Inferior parietal cortex (tissue), 1 donor: ENCODE measurements around the gene NAA40.
"Not testable (repeated sequence)": the region's sequence is repeated elsewhere in the genome, so short reads cannot be mapped to it uniquely, and the experiment has no call there.

ENCODE experiments used
- DNase-seq: peaks from one replicate; pipeline ENCODE4 v3.0.0-alpha.2; 2016; ENCODE audit errors: extremely low spot score

The NAA40 gene

GRCh38 chr11:63937713-63938478 is 906 bp upstream of the NAA40 start:
- no peak for DNase-seq

GRCh38 chr11:63939397-63939891 is 642 bp downstream of the NAA40 start:
- DNase-seq = no peak

GRCh38 chr11:63940786-63941185 is 2.0 kb downstream of the NAA40 start:
- no peak for DNase-seq

DNA sequence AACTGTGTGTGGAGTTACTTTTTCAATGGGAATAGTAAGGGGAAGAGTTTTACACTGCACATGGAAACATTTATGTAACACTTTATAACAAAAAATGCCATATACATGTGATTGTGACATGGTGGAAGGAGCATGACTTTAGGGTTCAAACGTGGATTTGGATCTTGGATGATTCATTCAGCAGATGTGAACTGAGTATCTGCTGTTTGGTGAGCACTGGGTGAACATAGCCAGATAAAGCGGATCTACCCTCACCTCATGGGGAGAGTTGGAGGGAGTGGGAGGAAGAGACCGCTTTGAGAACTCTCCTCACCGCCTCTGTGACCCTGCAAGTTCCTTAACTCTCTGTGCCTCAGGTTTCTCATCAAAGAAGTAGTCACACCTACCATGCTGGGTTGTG is 3.1 kb downstream of the NAA40 start:
- DNase-seq = no peak

- no peak for DNase-seq
Observed at GRCh38 chr11:63942803-63943202, 4.0 kb downstream of the NAA40 start.

GRCh38 chr11:63944987-63945386 is 6.2 kb downstream of the NAA40 start:
- DNase-seq = no peak

GRCh38 chr11:63945477-63946163 is 6.8 kb downstream of the NAA40 start:
- peak; percentile 85 for DNase-seq

DNA sequence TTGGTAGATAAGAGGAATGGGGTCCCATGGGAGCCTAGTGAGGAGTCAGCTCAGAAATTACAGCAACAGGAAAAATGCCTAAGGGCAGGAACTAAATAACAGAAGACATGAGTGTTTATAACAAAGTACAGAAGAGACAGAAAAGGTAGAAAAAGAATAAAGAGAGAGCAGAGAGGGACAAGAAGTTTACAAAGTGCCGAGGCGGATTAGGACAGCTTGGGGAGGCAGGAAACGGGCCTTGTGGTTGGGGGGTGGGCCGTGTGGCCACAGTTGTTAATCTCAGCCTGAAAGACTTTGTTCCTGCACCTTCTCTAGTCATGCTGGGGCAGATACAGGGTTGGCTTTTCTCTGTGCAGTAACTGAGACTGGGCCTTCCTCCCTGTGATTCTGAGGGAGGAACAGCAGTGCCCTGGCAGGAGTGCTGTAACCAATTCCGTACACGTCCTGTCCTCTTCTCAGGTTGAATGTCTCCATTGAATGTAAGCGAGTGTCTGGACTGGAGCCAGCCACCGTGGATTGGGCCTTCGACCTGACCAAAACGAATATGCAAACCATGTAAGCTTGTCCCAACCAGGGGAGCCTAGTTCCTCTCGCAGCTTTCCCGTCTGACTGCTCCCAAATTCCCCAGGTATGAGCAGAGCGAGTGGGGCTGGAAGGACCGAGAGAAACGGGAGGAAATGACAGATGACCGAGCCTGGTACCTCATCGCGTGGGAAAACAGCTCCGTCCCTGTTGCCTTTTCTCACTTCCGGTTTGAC is 13.2 kb downstream of the NAA40 start:
- DNase-seq = no peak

GRCh38 chr11:63952570-63952969 is 13.8 kb downstream of the NAA40 start:
- no peak for DNase-seq

DNA sequence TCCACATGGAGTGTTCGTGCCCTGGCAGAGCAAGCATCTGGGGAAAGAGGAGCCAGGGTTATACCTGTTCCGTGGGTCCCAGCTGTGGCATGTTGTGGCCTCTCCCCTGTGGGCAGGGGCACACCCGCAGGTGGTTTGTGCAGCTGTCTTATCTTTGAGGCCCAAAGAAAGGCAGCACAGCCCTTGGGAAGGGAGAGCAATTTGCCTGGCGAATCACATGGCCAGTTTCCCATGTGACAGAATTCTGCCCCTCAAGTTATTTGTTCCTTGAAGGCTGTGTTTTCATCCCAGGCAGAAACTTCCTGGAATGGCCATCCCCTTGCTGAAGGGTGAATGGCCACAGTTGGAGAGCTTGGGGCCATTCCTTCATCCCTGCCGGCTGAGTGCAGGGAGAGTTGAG is 19.2 kb downstream of the NAA40 start:
- no peak for DNase-seq

GRCh38 chr11:63961608-63962412 is 23.0 kb downstream of the NAA40 start:
- DNase-seq = no peak

DNA sequence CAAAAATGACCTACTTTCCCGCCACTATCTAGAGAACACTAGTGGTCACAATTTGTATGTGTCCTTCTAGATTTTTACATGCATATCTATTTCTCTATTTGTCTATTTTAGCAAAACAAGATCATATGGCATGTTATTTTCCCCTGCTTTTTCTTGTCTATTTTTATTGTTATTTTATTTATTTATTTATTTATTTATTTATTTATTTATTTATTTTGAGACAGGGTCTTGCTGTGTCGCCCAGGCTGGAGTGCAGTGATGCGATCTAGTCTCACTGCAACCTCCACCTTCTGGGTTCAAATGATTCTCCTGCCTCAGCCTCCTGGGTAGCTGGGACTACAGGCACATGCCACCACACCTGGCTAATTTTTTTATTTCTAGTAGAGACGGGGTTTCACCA is 25.1 kb downstream of the NAA40 start:
- not testable (repeated sequence) for DNase-seq

DNA sequence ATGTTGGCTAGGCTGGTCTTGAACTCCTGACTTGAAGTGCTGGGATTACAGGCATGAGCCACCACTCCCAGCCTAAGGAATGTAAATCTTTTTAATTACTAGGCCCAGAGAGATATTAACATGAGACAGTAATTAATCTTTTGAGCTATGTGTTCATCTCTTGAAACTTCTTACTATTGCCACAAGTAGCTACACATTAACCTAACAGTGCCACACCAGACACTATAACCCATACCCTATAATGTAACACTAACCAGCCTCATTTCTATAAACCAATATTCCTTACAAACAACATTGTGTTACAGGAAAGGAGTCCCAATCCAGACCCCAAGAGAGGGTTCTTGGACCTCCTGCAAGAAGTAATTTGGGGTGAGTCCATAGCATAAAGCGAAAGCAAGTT is 27.6 kb downstream of the NAA40 start:
- DNase-seq = no peak

- DNase-seq = no peak
Observed at GRCh38 chr11:63969461-63969860, 30.7 kb downstream of the NAA40 start.

GRCh38 chr11:63970902-63971301 is 32.1 kb downstream of the NAA40 start:
- DNase-seq = no peak

GRCh38 chr11:63973912-63974258 is 35.1 kb downstream of the NAA40 start:
- not testable (repeated sequence) for DNase-seq

- DNase-seq = peak; percentile 100
Observed at GRCh38 chr11:63974259-63975143, 35.7 kb downstream of the NAA40 start, which contains the start of gene COX8A. Gene COX8A (plus strand): TSS chr11:63974620. CDS start chr11:63974681, 61 bp downstream.

GRCh38 chr11:63978551-63979239 is 39.9 kb downstream of the NAA40 start:
- DNase-seq = no peak

GRCh38 chr11:63979426-63979825 is 40.6 kb downstream of the NAA40 start:
- DNase-seq = no peak

DNA sequence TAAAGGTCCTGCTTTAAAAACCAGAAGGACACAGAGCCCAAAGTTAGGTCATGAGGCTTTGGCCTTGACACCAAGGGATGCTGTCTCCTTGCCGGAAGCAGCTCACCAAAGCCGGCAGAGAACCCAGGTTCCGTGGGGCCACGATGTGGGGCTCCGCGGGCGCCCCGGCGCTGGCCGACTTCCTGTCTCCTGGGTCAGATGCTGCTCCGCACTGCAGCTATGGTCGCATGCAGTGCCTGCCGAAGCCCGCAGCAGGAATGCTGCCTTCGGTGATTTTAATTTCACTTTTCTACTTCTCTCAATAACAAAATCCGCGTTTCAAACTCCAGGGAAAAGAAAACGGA is 47.0 kb downstream of the NAA40 start:
- DNase-seq = no peak
